Activated CD4-positive, alpha-beta T cell treated with anti-CD3 and anti-CD28 coated beads for 48 hours (primary cell): Measurements from ENCODE around the gene ANKFY1.

Experiments used
- DNase-seq: peaks from one replicate; pipeline ENCODE4 v3.0.0-alpha.2; 2020

Gene ANKFY1

DNA sequence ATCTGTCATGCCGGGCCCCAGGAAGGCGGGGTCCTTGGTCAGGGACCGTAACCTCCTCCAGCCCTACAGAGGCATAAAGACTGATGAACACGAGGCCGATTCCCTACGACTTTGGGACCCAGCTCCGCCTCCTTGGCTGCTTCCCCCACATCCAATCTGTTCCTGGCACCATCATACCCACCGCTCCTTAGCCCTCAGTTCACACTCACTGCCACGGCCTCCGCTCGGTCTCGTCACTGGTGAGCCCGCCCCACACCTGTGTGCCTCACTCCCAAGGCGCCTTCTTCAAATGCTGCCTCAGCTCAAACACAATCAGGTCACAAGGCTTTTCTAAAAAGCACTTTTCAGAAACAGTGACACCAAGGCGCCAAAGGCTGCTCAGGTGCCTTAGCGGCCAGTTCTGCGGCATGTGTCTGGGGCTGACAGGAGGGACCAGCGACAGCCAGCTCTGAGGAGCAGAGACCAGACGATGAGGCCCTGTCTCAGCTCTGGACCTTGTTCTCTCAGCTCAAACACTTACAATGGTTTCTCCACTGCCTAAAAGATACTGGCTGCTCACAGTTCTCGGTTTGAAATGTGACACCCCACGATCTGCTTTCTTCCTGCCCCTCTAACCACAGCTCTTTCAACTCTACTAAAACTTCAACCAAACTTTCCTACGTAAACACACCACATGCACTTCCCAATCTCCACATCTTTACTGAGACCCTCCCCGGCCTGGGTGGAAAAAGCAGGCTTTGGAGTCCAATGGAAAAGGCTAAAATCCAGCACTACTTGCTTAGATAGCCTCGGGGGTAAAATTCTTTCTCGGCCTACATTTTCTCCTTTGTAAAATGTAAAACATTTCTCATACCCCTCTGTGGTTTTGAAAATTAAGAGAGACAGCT, 87.6 kb downstream of the ANKFY1 start:
- DNase-seq, result peak; percentile 51

DNA sequence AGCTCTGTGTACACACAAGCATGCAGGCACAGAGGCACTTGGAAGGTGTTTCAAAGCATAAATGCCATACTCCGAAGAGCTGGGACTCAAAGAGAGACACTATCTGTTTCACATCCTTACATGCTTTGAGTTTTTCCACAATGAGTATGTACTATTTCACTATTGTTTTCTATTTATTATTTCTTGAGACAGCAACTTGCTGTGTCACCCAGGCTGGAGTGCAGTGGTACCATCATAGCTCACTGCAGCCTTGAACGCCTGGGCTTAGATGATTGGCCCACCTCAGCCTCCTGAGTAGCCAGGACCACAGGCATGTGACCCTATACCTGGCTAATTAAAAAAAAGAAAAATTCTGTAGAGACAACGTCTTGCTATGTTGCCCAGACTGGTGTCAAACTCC, 89.2 kb downstream of the ANKFY1 start:
- no peak for DNase-seq

DNA sequence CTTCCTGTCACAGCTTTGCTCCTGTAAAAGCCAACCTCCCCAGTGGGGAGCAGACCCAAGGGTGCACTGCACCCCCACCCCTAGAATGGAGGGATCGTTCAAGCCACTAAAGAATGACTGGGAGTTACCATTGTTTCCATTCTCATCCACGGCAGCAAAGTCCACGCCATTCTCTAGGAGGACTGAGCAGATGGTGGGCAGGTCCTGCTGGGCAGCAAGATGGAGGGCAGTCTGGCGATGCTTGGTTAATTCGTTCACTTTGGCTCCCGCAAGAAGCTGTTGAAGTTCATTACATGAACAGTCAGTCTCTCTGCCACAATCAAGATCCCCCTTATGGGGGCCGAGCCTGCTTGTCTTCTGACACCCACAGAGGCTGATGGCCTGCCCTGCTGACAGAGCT, 90.0 kb downstream of the ANKFY1 start:
- DNase-seq, result no peak

DNA sequence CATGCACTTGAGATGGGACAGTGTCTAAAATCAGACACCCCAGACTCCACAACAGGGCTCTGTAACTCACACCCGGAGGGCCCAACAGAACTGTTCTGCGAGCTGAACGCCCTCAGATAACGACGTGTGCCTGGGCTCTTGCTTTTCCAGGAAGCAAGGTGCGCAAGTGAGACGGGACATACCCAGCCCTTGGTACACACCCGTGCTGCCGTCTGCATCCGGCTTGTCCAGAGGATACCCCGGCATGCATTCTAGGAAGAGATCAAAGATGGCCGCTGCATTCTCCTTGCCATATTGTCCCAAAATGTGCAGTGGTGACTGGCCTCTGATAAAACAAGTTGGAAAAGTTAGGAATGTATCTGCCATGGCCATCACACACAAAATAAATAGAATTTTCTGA, 91.4 kb downstream of the ANKFY1 start:
- DNase-seq, result no peak

DNA sequence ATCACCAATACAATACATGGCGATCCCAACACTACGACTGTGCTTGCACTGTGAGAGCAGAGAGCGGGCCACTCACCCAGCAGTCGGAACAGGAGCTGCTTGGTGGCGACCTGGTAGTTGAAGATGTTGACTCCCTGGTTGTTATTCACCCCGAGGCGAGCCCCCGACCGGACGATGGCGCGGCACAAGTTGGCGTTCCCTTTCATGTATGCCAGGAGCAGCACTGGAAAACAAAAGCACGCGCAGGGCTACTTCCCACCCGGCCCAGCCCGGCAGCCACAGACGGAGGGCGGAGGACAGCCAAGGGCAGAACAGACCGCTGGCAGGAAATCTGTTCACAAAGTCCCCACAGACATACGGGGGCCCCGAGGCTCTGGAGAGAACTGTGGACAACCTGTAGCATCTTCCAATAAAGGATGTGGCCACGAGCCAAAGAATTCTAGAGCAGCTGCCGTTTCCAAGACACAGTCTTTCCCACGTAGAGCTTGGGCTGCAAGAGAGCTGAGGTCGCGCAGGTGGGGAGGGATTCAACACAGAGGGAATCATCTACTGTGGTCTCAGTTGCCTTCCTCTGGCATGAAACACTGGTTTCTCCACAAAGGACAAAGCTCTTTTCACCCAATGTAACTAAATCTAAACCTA, 93.0 kb downstream of the ANKFY1 start:
- DNase-seq, result no peak

DNA sequence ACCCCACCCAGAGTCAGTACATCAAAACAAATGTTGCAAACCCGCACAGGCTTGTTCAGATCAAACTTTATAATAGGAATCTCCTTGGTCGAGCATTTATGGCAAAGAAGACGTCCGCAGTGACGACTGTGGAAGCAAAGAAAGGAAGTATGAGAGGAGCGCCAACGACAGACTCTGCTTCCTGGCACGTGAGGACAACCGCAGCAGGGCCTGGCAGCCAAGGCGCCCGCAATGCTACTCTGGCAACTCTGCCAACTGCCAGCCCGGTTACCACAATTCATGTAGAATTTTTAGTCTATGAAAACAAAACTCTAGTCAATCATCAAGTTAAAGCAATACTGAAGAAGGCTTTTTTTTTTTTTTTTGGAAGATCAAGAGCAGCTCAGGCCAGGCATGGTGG, 96.0 kb downstream of the ANKFY1 start:
- DNase-seq, result no peak

DNA sequence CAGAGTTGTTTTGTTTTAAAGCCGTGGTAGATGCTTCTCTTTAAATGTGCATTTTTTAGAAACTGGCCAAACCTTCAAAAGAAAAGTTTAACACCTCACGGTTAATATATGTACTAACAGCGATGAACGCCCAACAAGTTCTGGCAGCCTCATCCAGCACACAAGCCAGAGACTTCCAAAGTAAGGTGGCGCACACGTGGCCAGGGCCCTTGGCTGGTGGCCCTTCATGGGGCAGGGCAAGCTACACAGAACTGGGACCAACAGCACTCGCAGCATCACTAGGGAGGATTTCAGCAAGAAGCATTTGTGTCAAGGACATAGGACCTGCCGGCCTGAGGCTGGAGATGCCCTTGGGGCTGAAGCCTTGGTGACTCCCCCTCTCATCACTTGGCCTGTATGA, 97.4 kb downstream of the ANKFY1 start:
- no peak for DNase-seq

DNA sequence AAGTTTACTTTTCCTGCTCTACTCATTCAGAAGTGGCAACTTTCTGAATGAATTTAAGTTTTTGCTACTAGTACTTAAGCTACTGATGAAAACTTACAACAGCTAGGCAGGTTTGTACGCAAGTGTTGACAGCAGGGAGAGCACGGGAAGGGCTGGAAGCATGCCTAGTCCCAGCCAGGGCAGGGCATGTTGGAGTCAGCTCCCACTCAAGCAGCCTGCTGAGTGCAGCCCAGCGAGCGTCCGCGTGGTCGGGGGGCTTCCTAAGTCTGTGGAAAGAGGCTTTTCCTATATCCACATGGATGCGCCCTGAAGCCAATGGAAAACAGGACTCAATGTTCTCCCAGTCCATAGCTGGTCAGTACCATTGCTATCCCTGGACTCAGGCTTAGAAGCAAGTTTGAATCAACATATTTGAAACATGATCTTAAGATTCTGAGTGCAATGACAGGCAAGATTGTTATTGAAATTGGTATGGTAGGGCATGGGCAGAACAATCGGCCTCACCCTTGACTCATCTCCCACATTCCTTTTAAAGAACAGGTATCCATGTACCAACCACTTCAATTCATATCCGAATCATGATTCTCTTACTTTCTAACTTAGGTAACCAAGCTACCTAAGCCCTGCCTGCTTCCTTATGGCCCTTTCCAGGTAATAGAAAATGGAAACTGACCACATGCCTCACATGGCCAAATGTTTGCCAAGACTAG, 98.3 kb downstream of the ANKFY1 start:
- no peak for DNase-seq

DNA sequence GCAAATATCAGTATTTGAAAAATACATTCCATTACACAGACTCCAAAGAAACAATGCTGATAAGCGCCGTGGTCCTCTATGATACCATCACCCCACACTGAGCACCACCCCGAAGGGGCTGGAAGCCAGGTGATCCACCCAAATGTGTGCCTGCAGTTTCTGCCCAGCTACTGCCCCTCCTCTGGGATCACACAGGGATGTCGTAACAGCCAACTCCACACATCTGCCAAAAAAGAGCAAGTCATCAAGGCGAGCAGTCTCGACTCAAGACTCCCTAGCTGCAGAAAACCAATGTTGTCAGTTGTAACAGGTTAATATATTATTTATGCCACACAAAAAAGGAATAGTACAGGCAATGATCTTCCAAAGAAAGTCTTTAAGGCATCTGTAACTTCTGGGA, 99.8 kb downstream of the ANKFY1 start:
- DNase-seq, result no peak

DNA sequence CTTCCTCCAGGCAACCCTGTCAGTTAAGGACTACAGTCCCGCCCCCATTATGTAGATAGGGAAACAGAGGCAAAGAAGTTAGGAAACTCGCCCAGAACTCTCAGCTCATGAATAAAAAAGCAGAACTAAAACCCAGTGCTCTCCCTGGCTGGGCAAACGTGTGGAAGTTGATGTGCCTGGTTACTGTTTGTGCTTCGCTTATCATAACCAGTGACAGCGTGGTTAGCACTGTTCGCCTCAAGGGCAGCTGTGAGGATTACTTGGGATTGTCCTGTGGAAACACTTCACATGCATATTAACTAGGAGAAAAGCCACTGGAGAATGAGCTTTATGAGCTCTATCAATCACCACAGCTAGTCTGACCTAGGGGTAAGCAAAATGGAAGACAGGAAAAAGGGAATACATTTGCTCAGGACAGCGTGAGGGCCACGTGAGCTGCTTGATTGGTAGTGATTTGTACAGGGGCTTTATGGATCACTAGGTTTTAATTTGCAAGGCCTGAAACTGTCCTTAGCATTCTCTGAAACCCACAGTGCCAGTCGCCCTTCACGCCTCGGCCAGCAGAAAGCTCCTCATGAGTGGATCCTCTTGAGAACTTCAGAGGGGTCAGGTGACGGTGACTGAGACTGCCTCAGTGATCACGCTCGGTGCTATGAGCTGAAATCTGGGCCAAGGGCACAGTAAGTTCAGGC, 100.9 kb downstream of the ANKFY1 start:
- DNase-seq, result no peak

DNA sequence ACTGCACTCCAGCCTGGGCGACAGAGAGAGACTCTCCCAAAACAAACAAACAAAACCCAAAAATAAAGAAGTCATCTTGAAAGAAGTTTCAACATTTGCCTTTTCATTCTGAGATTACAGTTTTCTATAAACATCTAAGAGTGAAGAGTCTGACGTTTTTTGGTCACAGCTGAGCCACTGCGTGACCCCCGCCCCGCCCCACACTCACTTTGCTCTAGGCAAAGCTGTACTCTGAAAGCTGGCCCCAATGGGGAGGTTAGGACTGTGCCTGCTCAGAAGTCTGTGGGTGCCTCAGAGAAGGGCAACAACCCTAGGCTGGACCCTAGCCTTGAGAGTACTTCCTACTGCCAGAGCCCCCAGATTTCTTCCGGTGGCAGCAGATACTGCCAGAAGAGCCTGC, 101.5 kb downstream of the ANKFY1 start:
- no peak for DNase-seq

DNA sequence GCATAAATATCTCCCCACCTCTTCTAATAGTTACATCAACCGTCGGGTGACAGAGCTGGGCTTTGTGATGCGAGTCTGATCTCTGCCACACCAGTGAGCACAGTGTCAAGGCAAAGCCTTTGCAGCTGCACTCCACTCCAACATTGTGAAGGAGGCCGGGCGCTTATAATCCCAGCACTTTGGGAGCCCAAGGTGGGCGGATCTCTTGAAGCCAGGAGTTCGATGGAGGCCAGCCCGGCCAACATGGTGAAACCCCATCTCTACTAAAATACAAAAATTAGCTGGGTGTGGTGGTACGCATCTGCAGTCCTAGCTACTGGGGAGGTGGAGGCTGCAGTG, 101.8 kb downstream of the ANKFY1 start:
- no peak for DNase-seq

DNA sequence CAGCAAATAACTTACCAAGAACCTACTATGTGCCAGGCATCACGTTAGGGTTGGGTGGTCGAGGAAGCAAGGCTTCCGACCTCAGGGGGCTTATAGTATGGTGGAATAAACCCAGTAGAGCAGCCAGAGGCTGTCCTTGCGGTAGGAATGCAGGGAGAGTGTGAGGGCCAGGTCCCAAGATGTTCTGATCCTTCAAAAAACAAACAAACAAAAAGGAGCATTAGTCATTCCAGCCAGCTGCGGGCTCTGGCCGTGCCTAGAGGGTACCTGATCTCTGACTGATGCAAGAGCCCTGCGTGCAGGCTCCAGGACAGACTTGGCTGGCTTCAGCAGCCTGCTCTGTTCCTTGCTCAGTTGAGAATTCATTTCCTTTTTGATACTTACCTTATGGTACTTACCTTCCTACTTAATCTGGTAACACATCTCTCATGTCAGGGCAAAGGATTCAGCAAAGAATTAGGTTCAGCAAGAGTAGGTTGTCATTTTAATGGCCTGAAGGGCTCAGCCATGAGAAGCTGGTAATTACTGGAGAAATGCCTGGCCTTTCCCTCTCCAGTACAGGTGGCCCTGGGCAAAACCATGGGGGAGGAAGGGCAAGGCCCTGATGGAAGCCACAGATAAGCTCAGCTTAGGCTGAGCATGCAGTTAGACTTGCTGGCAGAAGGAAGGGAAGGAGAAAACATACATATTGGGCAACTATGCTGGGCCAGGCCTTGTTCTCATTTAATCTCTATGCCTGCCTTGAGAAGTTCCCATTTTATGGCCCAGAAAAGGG, 102.4 kb downstream of the ANKFY1 start:
- no peak for DNase-seq

DNA sequence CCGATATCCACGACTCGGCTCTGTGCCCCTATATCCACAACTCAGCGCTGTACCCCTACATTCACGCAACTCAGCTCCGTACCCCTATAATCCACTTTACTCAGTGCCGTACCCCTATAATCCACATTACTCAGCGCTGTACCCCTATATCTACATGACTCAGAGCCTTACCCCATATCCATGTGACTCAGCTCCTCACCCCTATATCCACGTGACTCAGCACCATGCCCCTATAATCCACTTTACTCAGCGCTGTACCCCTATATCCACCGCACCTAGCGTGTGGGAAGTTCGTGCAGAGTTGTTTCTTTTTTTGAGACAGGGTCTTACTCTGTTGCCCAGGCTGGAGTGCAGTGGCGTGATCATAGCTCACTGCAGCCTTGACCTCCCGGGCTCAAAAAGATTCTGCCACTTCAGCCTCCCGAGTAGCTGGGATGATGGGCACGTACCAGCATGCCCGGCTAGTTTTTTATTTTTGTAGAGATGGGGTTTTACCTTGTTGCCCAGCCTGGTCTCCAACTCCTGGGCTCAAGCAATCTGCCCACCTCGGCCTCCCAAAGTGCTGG, 103.4 kb downstream of the ANKFY1 start:
- no peak for DNase-seq

DNA sequence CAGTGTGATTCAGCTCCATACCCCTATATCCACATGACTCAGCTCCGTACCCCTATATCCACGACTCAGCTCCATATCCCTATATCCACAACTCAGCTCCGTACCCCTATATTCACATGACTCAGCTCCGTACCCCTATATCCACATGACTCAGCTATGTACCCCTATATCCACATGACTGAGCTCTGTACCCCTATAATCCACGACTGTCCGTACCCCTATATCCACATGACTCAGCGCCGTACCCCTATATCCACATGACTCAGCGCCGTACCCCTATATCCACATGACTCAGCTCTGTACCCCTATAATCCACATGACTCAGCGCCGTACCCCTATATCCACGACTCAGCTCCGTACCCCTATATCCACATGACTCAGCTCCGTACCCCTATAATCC, 104.0 kb downstream of the ANKFY1 start:
- no peak for DNase-seq

DNA sequence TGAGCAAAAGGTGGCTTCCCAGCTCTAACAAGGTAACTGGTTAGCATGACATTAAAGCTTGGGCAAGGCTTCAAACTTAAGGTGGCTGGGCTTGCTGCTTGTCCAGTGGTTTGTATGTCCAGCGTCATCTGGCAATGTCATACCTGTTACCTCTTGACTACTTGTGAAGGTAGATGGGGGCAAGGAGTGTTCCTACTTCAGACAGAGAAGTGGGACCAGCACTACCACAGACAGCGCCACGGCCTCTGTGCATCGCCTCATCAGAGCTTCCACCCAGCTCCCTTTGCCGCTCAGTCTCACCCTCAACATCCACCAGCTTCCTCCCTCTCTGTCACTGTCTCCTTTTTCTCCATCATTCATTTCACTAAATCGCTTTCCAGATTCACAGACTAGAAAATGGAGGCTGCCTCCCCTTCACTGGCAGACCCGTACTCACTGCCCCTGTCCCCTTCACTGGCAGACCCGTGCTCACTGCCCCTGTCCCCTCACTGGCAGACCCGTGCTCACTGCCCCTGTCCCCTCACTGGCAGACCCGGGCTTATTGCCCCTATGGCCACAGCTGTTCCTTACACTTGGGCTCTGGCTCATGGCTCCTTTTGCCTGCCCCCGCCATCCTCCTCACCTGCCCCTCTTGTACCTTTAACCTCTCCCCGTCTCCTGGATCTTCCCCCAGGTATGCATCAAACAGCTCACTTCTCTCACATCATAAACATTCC, 106.0 kb downstream of the ANKFY1 start:
- no peak for DNase-seq

DNA sequence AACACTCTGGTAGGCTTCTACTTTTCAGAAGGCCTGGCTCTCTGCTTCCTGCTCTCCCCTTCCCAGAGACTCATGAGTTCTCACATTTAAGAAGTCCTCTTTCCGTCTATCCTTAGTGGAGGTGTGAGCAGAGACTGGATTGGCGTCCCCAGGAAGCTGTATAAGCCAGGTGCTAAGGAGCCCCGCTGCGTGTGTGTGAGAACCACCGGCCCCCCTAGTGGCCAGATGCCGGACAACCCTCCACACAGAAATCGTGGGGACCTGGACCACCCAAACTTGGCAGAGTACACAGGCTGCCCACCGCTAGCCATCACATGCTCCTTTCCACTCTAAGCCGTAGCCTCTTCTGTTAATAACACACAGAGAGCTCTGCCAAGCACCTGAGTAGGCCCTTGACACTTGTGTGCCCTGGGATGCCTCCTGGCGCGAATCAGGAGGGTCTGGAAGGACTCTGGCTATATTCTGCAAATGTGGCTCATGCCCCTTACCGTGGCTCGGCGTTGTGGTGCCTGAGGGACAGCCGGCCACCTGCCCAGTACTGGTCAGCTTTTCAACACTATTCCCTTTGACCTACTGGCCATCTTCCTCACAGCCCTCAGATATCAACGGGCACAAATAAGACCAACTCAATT, 106.9 kb downstream of the ANKFY1 start:
- no peak for DNase-seq

DNA sequence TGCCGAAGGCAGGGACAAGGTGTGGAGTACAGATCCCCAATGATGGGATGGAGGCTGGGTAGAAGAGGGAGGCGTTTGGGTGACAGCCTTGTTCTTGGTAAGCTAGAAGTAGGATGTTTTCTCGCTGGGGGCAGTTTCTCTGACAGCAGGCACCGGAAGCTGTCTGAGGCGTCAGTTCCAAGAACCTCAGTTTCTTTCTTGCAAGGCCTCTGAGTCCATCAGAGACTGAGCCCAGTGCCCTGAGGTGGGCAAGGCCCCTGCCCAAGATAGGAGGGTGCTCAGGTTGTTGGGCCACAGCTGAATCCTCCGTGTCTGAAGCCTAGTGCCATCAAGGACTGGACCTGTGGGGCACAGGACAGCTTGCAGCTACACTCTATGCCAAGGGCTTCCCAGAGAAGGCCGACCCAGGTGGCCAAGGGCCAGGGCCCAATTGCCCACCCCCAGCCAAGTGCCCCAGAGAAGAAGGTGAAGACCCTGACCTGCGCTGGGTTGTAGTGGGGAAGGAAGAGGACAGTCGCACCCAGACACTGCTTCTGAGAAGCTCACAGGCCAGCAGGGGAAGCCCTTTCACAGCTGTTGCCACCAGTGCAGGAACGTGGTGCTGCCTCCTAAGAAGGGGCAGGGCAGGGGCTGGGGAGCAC, 107.7 kb downstream of the ANKFY1 start:
- no peak for DNase-seq

DNA sequence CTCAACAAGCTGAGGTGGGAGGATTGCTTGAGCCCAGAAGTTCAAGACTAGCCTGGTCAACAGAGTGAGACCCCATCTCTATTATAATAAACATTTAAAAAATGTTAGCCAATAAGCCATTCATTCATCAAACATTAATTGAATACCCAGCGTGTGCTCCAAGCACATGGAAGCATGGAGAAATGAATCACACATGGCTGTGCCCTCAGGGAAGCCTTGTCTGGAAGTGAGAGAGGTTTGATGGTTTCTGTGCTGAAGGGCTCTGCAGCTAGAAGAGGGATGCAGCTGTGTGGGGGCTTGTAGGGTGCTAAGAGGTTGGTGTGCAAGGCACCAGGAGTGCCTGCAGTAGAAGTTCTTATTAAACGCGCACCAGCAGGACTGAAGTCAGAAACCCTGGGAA, 109.6 kb downstream of the ANKFY1 start:
- no peak for DNase-seq

DNA sequence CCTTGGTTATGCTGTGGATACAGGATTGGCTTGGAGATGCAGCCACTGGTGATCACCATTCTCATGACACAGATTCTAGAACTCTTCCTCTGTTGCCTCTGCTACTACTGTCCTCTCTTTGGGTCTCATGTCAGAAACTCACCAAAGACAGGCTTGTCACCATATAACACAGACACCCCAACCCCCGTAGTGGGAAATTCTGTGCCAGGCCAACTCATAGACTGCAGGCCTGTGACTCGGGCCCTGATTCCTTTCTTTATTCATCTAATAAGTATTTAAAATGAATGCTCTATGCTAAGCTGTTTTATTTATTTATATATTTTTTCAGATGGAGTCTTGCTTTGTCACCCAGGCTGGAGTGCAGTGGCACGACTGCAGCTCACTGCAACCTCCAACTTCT, 111.3 kb downstream of the ANKFY1 start:
- no peak for DNase-seq

DNA sequence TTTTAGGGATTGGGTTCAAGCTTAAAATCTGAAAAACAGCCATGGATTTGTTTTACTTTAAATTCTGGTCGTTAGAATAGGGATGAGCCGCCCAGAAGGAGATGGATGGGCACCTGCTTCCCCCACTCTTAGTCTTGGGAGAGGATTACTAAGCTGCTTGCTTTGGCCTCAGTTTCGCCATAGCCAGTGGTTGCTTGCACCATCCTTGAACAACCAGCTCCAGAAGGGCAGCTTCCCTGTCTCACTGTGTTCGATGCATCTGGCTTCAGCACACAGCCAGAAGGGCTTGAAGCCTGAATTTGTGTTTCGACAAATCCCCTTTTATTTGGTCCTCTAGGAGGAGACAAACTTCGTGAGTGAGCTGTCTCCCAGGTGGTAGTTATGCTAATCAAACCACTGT, 113.7 kb downstream of the ANKFY1 start:
- DNase-seq, result no peak
